Measurements from ENCODE around the gene PTGDR2. TPM values are rescaled to one million over a fixed set of nuclear protein-coding genes. Genes with fewer than 3 reads are reported as not detected.
"Not testable (repeated sequence)": the region's sequence is repeated elsewhere in the genome, so short reads cannot be mapped to it uniquely, and the experiment has no call there.

PTGDR2 gene
- total RNA-seq, 2 donors from 2014 or later, result 0.34 to 0.46 TPM

GRCh38 chr11:60831143-60831500 lies 24.6 kb downstream of the PTGDR2 start:
- 23% methylated on average over 8 of the region's 8 CpGs for WGBS
- intact Hi-C loops (cut with DNase I), result loop anchor here (1.0 kb wide), 1 partner anchor 68 kb away; no protein-coding TSS in a partner anchor
- Histone ChIP-seq H3K9me3 (no peaks in the 10 kb centered on the region), H3K4me3 (no peak overlapping the region), H3K27me3 (replicated peaks; ENCODE audit: insufficient read depth) (no peaks in the 10 kb centered on the region), H3K36me3 (no peaks in the 10 kb centered on the region), H3K4me1 (replicated peaks) (no peaks in the 10 kb centered on the region), H3K27ac (no peak overlapping the region)
- DNase-seq (ENCODE audit: low spot score), result peak; percentile 86
- peak; percentile 68 for TF ChIP-seq POLR2AphosphoS5 (IDR thresholded peaks at IDR 0.05)
- peak; percentile 67 to 96 (median 94) for TF ChIP-seq CTCF (IDR thresholded peaks at IDR 0.05)
- TF ChIP-seq POLR2A (IDR thresholded peaks at IDR 0.05), result no peak

GRCh38 chr11:60830478-60831142 lies 25.1 kb downstream of the PTGDR2 start:
- no peak for DNase-seq (ENCODE audit: low spot score)
- TF ChIP-seq POLR2A (IDR thresholded peaks at IDR 0.05) (no peak), CTCF (IDR thresholded peaks at IDR 0.05) (no peak), POLR2AphosphoS5 (IDR thresholded peaks at IDR 0.05) (no peak)
- Histone ChIP-seq H3K36me3 (no peaks in the 10 kb centered on the region), H3K9me3 (no peaks in the 10 kb centered on the region), H3K4me3 (no peak overlapping the region), H3K27ac (no peak overlapping the region), H3K4me1 (replicated peaks) (no peaks in the 10 kb centered on the region), H3K27me3 (replicated peaks; ENCODE audit: insufficient read depth) (no peaks in the 10 kb centered on the region)
- WGBS, result 37% methylated on average over 10 of the region's 10 CpGs
- intact Hi-C loops (cut with DNase I), result loop anchor here (1.0 kb wide), 1 partner anchor 69 kb away; no protein-coding TSS in a partner anchor

- no peak for TF ChIP-seq POLR2AphosphoS5 (IDR thresholded peaks at IDR 0.05)
- TF ChIP-seq CTCF (IDR thresholded peaks at IDR 0.05), result no peak
- no peak for TF ChIP-seq POLR2A (IDR thresholded peaks at IDR 0.05)
- Histone ChIP-seq H3K9me3 (no peaks in the 10 kb centered on the region), H3K36me3 (no peaks in the 10 kb centered on the region), H3K27ac (no peak overlapping the region), H3K27me3 (replicated peaks; ENCODE audit: insufficient read depth) (no peaks in the 10 kb centered on the region), H3K4me3 (no peak overlapping the region), H3K4me1 (replicated peaks) (no peaks in the 10 kb centered on the region)
- 76% methylated on average over 6 of the region's 6 CpGs for WGBS
- DNase-seq (ENCODE audit: low spot score), result no peak
- intact Hi-C loops (cut with DNase I), result no loop called here
Measured at GRCh38 chr11:60825790-60826189, 30.0 kb downstream of the PTGDR2 start.

- TF ChIP-seq CTCF (IDR thresholded peaks at IDR 0.05) (no peak), POLR2AphosphoS5 (IDR thresholded peaks at IDR 0.05) (no peak), POLR2A (IDR thresholded peaks at IDR 0.05) (no peak)
- WGBS, result 85% methylated on average over 5 of the region's 5 CpGs
- Histone ChIP-seq H3K4me3 (no peak overlapping the region), H3K27ac (no peak overlapping the region), H3K27me3 (replicated peaks; ENCODE audit: insufficient read depth) (no peaks in the 10 kb centered on the region), H3K4me1 (replicated peaks) (no peaks in the 10 kb centered on the region), H3K9me3 (no peaks in the 10 kb centered on the region), H3K36me3 (no peaks in the 10 kb centered on the region)
- intact Hi-C loops (cut with DNase I), result no loop called here
- DNase-seq (ENCODE audit: low spot score), result no peak
Measured at GRCh38 chr11:60825118-60825517, 30.6 kb downstream of the PTGDR2 start.

- DNase-seq (ENCODE audit: low spot score); intact Hi-C loops (cut with DNase I); H3K27me3 ChIP-seq (replicated peaks; ENCODE audit: insufficient read depth); H3K9me3 ChIP-seq; H3K27ac ChIP-seq; H3K4me3 ChIP-seq; H3K36me3 ChIP-seq; H3K4me1 ChIP-seq (replicated peaks): not testable (repeated sequence)
- 94% methylated on average over 5 of the region's 5 CpGs for WGBS
Measured at GRCh38 chr11:60823745-60824306, 31.9 kb downstream of the PTGDR2 start.
